Natural killer cell (primary cell): ENCODE data around the gene NEMP2. TPM values are rescaled to one million over a fixed set of nuclear protein-coding genes. Genes with fewer than 3 reads are reported as not detected.

ENCODE experiments used
- ATAC-seq, 3 donors: fragments of 150-1000 bp in 2 of 3; fragments of 200-7000 bp in 1 of 3; cut with Tn5 transposase; 1 replicate in 1 of 3; 2 replicates in 2 of 3; pipeline ENCODE4 v1.10.0; 2021; ENCODE audit warnings: mild to moderate bottlenecking in 2 of 3, moderate library complexity in 2 of 3
- DNase-seq, 2 donors: peaks; one replicate each; pipeline versions ENCODE4 v3.0.0 to v3.0.0-alpha.2; 2013 to 2021; ENCODE audit warnings: mixed read lengths in 1 of 2
- H3K27ac ChIP-seq: one replicate; pipeline ENCODE4 v1.5.1; 2013; ENCODE audit warnings: mild to moderate bottlenecking, low read length
- H3K27me3 ChIP-seq: one replicate; pipeline ENCODE4 v1.6.1; 2013; ENCODE audit warnings: low read length; ENCODE audit not compliant: control insufficient read depth, insufficient read depth
- H3K36me3 ChIP-seq: one replicate; pipeline ENCODE4 v1.6.1; 2013; ENCODE audit warnings: low read length; ENCODE audit not compliant: control insufficient read depth, insufficient read depth
- H3K4me1 ChIP-seq: one replicate; pipeline ENCODE4 v1.6.1; 2013; ENCODE audit warnings: low read length; ENCODE audit not compliant: control insufficient read depth, insufficient read depth
- H3K4me3 ChIP-seq: one replicate; pipeline ENCODE4 v1.5.1; 2013; ENCODE audit warnings: low read length
- H3K9me3 ChIP-seq: one replicate; pipeline ENCODE4 v1.6.1; 2013; ENCODE audit warnings: low read length; ENCODE audit not compliant: control insufficient read depth, insufficient read depth
- H3K27ac Mint-ChIP-seq, 2 donors: one replicate each; pipeline ENCODE4 v1.8.0; 2022; ENCODE audit warnings: mild to moderate bottlenecking in 2 of 2, mixed read lengths in 2 of 2, moderate library complexity in 1 of 2
- H3K27me3 Mint-ChIP-seq, 2 donors: one replicate each; pipeline ENCODE4 v1.8.0; 2022; ENCODE audit warnings: low read depth in 2 of 2, mixed read lengths in 2 of 2
- H3K36me3 Mint-ChIP-seq: one replicate; pipeline ENCODE4 v1.8.0; 2022; ENCODE audit warnings: mixed read lengths
- H3K4me1 Mint-ChIP-seq, 2 donors: one replicate each; pipeline ENCODE4 v1.8.0; 2022; ENCODE audit warnings: mixed read lengths in 2 of 2
- H3K4me3 Mint-ChIP-seq: one replicate; pipeline ENCODE4 v1.8.0; 2022; ENCODE audit warnings: mild to moderate bottlenecking, moderate library complexity, mixed read lengths
- H3K9me3 Mint-ChIP-seq, 2 donors: one replicate each; pipeline ENCODE4 v1.8.0; 2022; ENCODE audit warnings: mixed read lengths in 2 of 2
- WGBS: methylation state at CpG from one replicate; pipeline ENCODE4 v1.1.7; 2013; ENCODE audit warnings: missing lambda C conversion rate; ENCODE audit not compliant: insufficient coverage; 5-methylcytosine and 5-hydroxymethylcytosine counted together
- intact Hi-C: fragments of 100-400 bp; cut with micrococcal nuclease; formaldehyde crosslinking; loops from one replicate; pipeline ENCODE4 v1.14.2; 2022
- total RNA-seq, 4 donors: library from RNA; stranded (reverse); fragments of 120-200 nt in 1 of 4; gene quantifications; one replicate each; pipeline versions ENCODE4 v1.2.3 to v1.2.4, GENCODE V29; 2013 to 2022
- TF ChIP-seq, protein P1 (sequence below): fragments of 200-600 bp; IDR thresholded peaks from one replicate; pipeline ENCODE4 v1.8.0; 2022; ENCODE audit warnings: antibody characterized with exemption

Gene NEMP2
- total RNA-seq, 3 donors from 2014 or later (not counting 1 experiment from before 2014, with no cell fraction given) = 17.2 to 21.0 (median 18.3) TPM

GRCh38 chr2:190466819-190467446 lies 67.6 kb downstream of the NEMP2 start:
- H3K4me1 ChIP-seq = no peaks in the 10 kb centered on the region
- H3K27ac ChIP-seq = no peak overlapping the region
- TF ChIP-seq, protein P1, sequence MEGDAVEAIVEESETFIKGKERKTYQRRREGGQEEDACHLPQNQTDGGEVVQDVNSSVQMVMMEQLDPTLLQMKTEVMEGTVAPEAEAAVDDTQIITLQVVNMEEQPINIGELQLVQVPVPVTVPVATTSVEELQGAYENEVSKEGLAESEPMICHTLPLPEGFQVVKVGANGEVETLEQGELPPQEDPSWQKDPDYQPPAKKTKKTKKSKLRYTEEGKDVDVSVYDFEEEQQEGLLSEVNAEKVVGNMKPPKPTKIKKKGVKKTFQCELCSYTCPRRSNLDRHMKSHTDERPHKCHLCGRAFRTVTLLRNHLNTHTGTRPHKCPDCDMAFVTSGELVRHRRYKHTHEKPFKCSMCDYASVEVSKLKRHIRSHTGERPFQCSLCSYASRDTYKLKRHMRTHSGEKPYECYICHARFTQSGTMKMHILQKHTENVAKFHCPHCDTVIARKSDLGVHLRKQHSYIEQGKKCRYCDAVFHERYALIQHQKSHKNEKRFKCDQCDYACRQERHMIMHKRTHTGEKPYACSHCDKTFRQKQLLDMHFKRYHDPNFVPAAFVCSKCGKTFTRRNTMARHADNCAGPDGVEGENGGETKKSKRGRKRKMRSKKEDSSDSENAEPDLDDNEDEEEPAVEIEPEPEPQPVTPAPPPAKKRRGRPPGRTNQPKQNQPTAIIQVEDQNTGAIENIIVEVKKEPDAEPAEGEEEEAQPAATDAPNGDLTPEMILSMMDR = no peak
- no peaks in the 10 kb centered on the region for H3K36me3 ChIP-seq
- 94% methylated on average over 5 of the region's 5 CpGs for WGBS
- H3K9me3 ChIP-seq = no peaks in the 10 kb centered on the region
- Mint-ChIP-seq H3K9me3 (no peaks in the 10 kb centered on the region), H3K27ac (peak overlapping the region; percentile 35 to 57), H3K4me3 (no peak overlapping the region), H3K27me3 (no peaks in the 10 kb centered on the region), H3K4me1 (peaks cover 55 to 64% of the 10 kb centered on the region in 2 donors), H3K36me3 (no peaks in the 10 kb centered on the region)
- ATAC-seq (no peak), DNase-seq (no peak)
- H3K4me3 ChIP-seq = no peak overlapping the region
- no peaks in the 10 kb centered on the region for H3K27me3 ChIP-seq
- intact Hi-C loops = no loop called here

DNA sequence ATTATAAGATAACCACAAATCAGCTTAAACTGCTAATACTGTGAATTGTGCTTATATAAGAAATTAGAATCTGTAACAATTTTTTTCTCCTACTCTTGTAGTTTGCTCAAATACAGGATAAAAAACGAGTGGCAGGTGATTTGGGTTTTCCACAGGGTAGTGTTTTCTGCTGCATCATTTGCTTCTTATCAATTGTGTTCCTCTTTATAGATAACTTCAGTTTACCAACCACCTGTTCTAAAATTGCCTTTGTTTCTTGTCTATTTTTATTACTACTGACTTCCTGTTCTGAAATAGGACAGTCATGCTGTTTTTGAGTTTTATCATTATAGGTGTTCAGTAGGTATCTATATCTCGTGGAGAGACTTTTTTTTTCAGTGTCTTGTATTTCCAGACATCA lies 69.5 kb downstream of the NEMP2 start:
- Histone ChIP-seq H3K9me3 (no peaks in the 10 kb centered on the region), H3K4me3 (no peak overlapping the region), H3K36me3 (no peaks in the 10 kb centered on the region), H3K27ac (no peak overlapping the region), H3K27me3 (no peaks in the 10 kb centered on the region), H3K4me1 (no peaks in the 10 kb centered on the region)
- H3K4me3 Mint-ChIP-seq = no peak overlapping the region
- ATAC-seq (no peak), DNase-seq (no peak)
- H3K36me3 Mint-ChIP-seq = no peaks in the 10 kb centered on the region
- H3K4me1 Mint-ChIP-seq = peaks cover 66% of the 10 kb centered on the region in 2 donors
- TF ChIP-seq, protein P1 = no peak
- intact Hi-C loops = no loop called here
- H3K27ac Mint-ChIP-seq = peak overlapping the region; percentile 69 to 73
- no peaks in the 10 kb centered on the region for H3K27me3 Mint-ChIP-seq
- H3K9me3 Mint-ChIP-seq = no peaks in the 10 kb centered on the region
- no CpG with 5 or more reads among the region's 2 CpGs for WGBS

GRCh38 chr2:190462611-190463010 lies 71.9 kb downstream of the NEMP2 start:
- H3K4me1 ChIP-seq = no peaks in the 10 kb centered on the region
- no peaks in the 10 kb centered on the region for H3K27me3 Mint-ChIP-seq
- H3K27ac Mint-ChIP-seq = no peak overlapping the region
- H3K4me3 Mint-ChIP-seq = no peak overlapping the region
- no peaks in the 10 kb centered on the region for H3K36me3 Mint-ChIP-seq
- H3K9me3 Mint-ChIP-seq = no peaks in the 10 kb centered on the region
- no peak overlapping the region for H3K27ac ChIP-seq
- no peaks in the 10 kb centered on the region for H3K36me3 ChIP-seq
- no peaks in the 10 kb centered on the region for H3K9me3 ChIP-seq
- no peak for ATAC-seq
- H3K4me1 Mint-ChIP-seq = peaks cover 67 to 76% of the 10 kb centered on the region in 2 donors
- WGBS = 100% methylated on average over 1 of the region's 1 CpG
- no peak overlapping the region for H3K4me3 ChIP-seq
- intact Hi-C loops = no loop called here
- no peaks in the 10 kb centered on the region for H3K27me3 ChIP-seq
- DNase-seq = no peak
- TF ChIP-seq, protein P1 = no peak

GRCh38 chr2:190462181-190462580 lies 72.3 kb downstream of the NEMP2 start:
- H3K4me3 Mint-ChIP-seq = no peak overlapping the region
- Histone ChIP-seq H3K27ac (no peak overlapping the region), H3K9me3 (no peaks in the 10 kb centered on the region), H3K36me3 (peaks cover 2% of the 10 kb centered on the region), H3K4me1 (no peaks in the 10 kb centered on the region), H3K4me3 (no peak overlapping the region), H3K27me3 (no peaks in the 10 kb centered on the region)
- DNase-seq = no peak
- no peak for ATAC-seq
- 89% methylated on average over 2 of the region's 2 CpGs for WGBS
- H3K36me3 Mint-ChIP-seq = no peaks in the 10 kb centered on the region
- H3K9me3 Mint-ChIP-seq = no peaks in the 10 kb centered on the region
- H3K4me1 Mint-ChIP-seq = peaks cover 70 to 78% of the 10 kb centered on the region in 2 donors
- H3K27ac Mint-ChIP-seq = peak overlapping the region in 1 of 2 donors; percentile 14
- intact Hi-C loops = no loop called here
- TF ChIP-seq, protein P1 = no peak
- no peaks in the 10 kb centered on the region for H3K27me3 Mint-ChIP-seq
